H9 (cell line): Measurements from ENCODE around the gene PTRH1. TPM values are rescaled to one million over a fixed set of nuclear protein-coding genes. Genes with fewer than 3 reads are reported as not detected.

Experiments
- DNase-seq: peaks from one replicate; pipeline ENCODE4 v3.0.0-alpha.2; 2017
- H2AFZ ChIP-seq: one replicate; pipeline ENCODE4 v1.6.1; 2013; ENCODE audit warnings: mild to moderate bottlenecking, low read length, control low read depth, moderate library complexity
- H2AK5ac ChIP-seq: 2 replicates; pipeline ENCODE4 v1.6.1; 2013; ENCODE audit warnings: low read length, control low read depth, mixed read lengths; ENCODE audit not compliant: insufficient read length
- H2BK120ac ChIP-seq: one replicate; pipeline ENCODE4 v1.6.1; 2013; ENCODE audit warnings: low read depth, mild to moderate bottlenecking, low read length, control low read depth, inconsistent platforms; ENCODE audit not compliant: poor library complexity, severe bottlenecking
- H2BK12ac ChIP-seq: 2 replicates; pipeline ENCODE4 v1.6.1; 2013; ENCODE audit warnings: low read length, control low read depth, mixed read lengths, low read depth; ENCODE audit not compliant: insufficient read length
- H2BK15ac ChIP-seq: 2 replicates; pipeline ENCODE4 v1.6.1; 2013; ENCODE audit warnings: low read depth, low read length, control low read depth
- H2BK20ac ChIP-seq: one replicate; pipeline ENCODE4 v1.6.1; 2013; ENCODE audit warnings: low read depth, mild to moderate bottlenecking, low read length, control low read depth, inconsistent platforms; ENCODE audit not compliant: poor library complexity, severe bottlenecking
- H2BK5ac ChIP-seq: 2 replicates; pipeline ENCODE4 v1.6.1; 2013; ENCODE audit warnings: low read length, control low read depth, mixed read lengths; ENCODE audit not compliant: insufficient read length
- H3K14ac ChIP-seq: 2 replicates; pipeline ENCODE4 v1.6.1; 2013; ENCODE audit warnings: low read length, control low read depth; ENCODE audit not compliant: insufficient read depth
- H3K18ac ChIP-seq: 2 replicates; pipeline ENCODE4 v1.6.1; 2013; ENCODE audit warnings: low read depth, mild to moderate bottlenecking, mixed read lengths, low read length, control low read depth; ENCODE audit not compliant: insufficient read length
- H3K23ac ChIP-seq: 2 replicates; pipeline ENCODE4 v1.6.1; 2013; ENCODE audit warnings: low read length, control low read depth, mixed read lengths, low read depth; ENCODE audit not compliant: insufficient read length
- H3K23me2 ChIP-seq: 2 replicates; pipeline ENCODE4 v1.6.1; 2013; ENCODE audit warnings: low read depth, mild to moderate bottlenecking, mixed read lengths, low read length, control low read depth; ENCODE audit not compliant: insufficient read length, poor library complexity, severe bottlenecking
- H3K27ac ChIP-seq: 2 replicates; pipeline ENCODE4 v1.5.1; 2013; ENCODE audit warnings: low read length, control low read depth, mixed read lengths, low read depth; ENCODE audit not compliant: insufficient read length
- H3K27me3 ChIP-seq: 2 replicates; pipeline ENCODE4 v1.6.1; 2013; ENCODE audit warnings: low read length, control low read depth, inconsistent platforms; ENCODE audit not compliant: insufficient read depth
- H3K4ac ChIP-seq: 2 replicates; pipeline ENCODE4 v1.6.1; 2013; ENCODE audit warnings: low read depth, mild to moderate bottlenecking, control low read depth, inconsistent platforms, low read length, moderate library complexity
- H3K4me1 ChIP-seq: 2 replicates; pipeline ENCODE4 v1.6.1; 2013; ENCODE audit warnings: low read length, control low read depth, inconsistent platforms; ENCODE audit not compliant: insufficient read depth
- H3K4me2 ChIP-seq: 2 replicates; pipeline ENCODE4 v1.6.1; 2013; ENCODE audit warnings: low read length, control low read depth, mixed read lengths; ENCODE audit not compliant: insufficient read length, insufficient read depth
- H3K56ac ChIP-seq: 2 replicates; pipeline ENCODE4 v1.6.1; 2013; ENCODE audit warnings: low read depth, mild to moderate bottlenecking, mixed read lengths, low read length, control low read depth; ENCODE audit not compliant: insufficient read length
- H3K79me1 ChIP-seq: 2 replicates; pipeline ENCODE4 v1.6.1; 2013; ENCODE audit warnings: low read depth, mild to moderate bottlenecking, moderate library complexity, low read length, control low read depth, inconsistent platforms; ENCODE audit not compliant: insufficient read depth, poor library complexity, severe bottlenecking
- H3K79me2 ChIP-seq: 2 replicates; pipeline ENCODE4 v1.6.1; 2013; ENCODE audit warnings: low read length, control low read depth, inconsistent platforms; ENCODE audit not compliant: insufficient read depth
- H3K9ac ChIP-seq: 2 replicates; pipeline ENCODE4 v1.6.1; 2013; ENCODE audit warnings: low read length, control low read depth, mixed read lengths; ENCODE audit not compliant: insufficient read length; ENCODE audit errors: extremely low read depth
- H3K9me3 ChIP-seq: one replicate; pipeline ENCODE4 v1.6.1; 2013; ENCODE audit warnings: low read depth, low read length, inconsistent platforms; ENCODE audit not compliant: control insufficient read depth
- H3T11ph ChIP-seq: one replicate; pipeline ENCODE4 v1.6.1; 2013; ENCODE audit warnings: mild to moderate bottlenecking, low read length, control low read depth, inconsistent platforms
- H4K20me1 ChIP-seq: one replicate; pipeline ENCODE4 v1.6.1; 2013; ENCODE audit not compliant: control insufficient read depth, insufficient read length, insufficient read depth
- H4K5ac ChIP-seq: 2 replicates; pipeline ENCODE4 v1.6.1; 2013; ENCODE audit warnings: low read depth, mild to moderate bottlenecking, mixed read lengths, low read length, control low read depth; ENCODE audit not compliant: insufficient read length
- H4K8ac ChIP-seq: replicated peaks from 2 replicates; pipeline ENCODE4 v1.6.1; 2013; ENCODE audit warnings: low read length, control low read depth, mixed read lengths, low read depth; ENCODE audit not compliant: insufficient read length
- H4K91ac ChIP-seq: 2 replicates; pipeline ENCODE4 v1.6.1; 2013; ENCODE audit warnings: low read depth, mild to moderate bottlenecking, moderate library complexity, mixed read lengths, low read length, control low read depth; ENCODE audit not compliant: insufficient read length
- H3K27ac Mint-ChIP-seq, 3 experiments: 2 replicates in 2 of 3; 3 replicates in 1 of 3; pipeline ENCODE4 v1.8.0; 2020 to 2021; ENCODE audit warnings: mixed read lengths in 3 of 3, mild to moderate bottlenecking in 1 of 3, moderate library complexity in 1 of 3
- H3K27me3 Mint-ChIP-seq: 2 replicates; pipeline ENCODE4 v1.8.0; 2021; ENCODE audit warnings: low read depth, mild to moderate bottlenecking, moderate library complexity, mixed read lengths
- H3K36me3 Mint-ChIP-seq, 3 experiments: 2 replicates in 2 of 3; 3 replicates in 1 of 3; pipeline ENCODE4 v1.8.0; 2020 to 2021; ENCODE audit warnings: low read depth in 3 of 3, mixed read lengths in 3 of 3; ENCODE audit not compliant: insufficient read depth in 1 of 3
- H3K4me1 Mint-ChIP-seq, 2 experiments: 2 replicates each; pipeline ENCODE4 v1.8.0; 2020; ENCODE audit warnings: mixed read lengths in 2 of 2
- H3K4me3 Mint-ChIP-seq, 2 experiments: 2 replicates in 1 of 2; 3 replicates in 1 of 2; pipeline ENCODE4 v1.8.0; 2020 to 2021; ENCODE audit warnings: mild to moderate bottlenecking in 2 of 2, mixed read lengths in 2 of 2, moderate library complexity in 1 of 2
- H3K9me3 Mint-ChIP-seq, 2 experiments: 2 replicates in 1 of 2; 3 replicates in 1 of 2; pipeline ENCODE4 v1.8.0; 2020; ENCODE audit warnings: mild to moderate bottlenecking in 2 of 2, mixed read lengths in 2 of 2, moderate library complexity in 1 of 2
- WGBS: extraction: QIAGEN DNeasy Blood & Tissue Kit; methylation state at CpG from one replicate; pipeline ENCODE4 v1.1.7; 2013; ENCODE audit warnings: missing lambda C conversion rate, low lambda C conversion rate, mixed read lengths; ENCODE audit not compliant: insufficient read length; ENCODE audit errors: extremely low coverage; 5-methylcytosine and 5-hydroxymethylcytosine counted together
- total RNA-seq: library from RNA; stranded (reverse); gene quantifications from 2 replicates; pipeline ENCODE4 v1.2.1, GENCODE V29; 2021
- TF ChIP-seq, protein P1 (sequence below): fragments of 200-600 bp; sonication (generic); conservative IDR thresholded peaks from 3 replicates; pipeline ENCODE4 v1.8.0; 2021; ENCODE audit warnings: antibody characterized with exemption, mild to moderate bottlenecking

The PTRH1 gene
- total RNA-seq, 1 experiment from 2014 or later: 10.9 TPM

GRCh38 chr9:127673234-127673633, 42.2 kb downstream of the PTRH1 start:
- Mint-ChIP-seq H3K27ac (no peak overlapping the region), H3K36me3 (peaks cover 20 to 48% (median 23%) of the 10 kb centered on the region in 3 experiments; a peak in 6 of 7 replicates), H3K4me3 (no peak overlapping the region), H3K27me3 (no peaks in the 10 kb centered on the region), H3K9me3 (no peaks in the 10 kb centered on the region), H3K4me1 (no peaks in the 10 kb centered on the region)
- Histone ChIP-seq H3K4me2 (no peak overlapping the region), H3K9ac (no peak overlapping the region), H3K27me3 (no peaks in the 10 kb centered on the region), H2BK5ac (no peak overlapping the region), H3K27ac (no peak overlapping the region), H3K23ac (no peak overlapping the region), H3K9me3 (no peaks in the 10 kb centered on the region), H3K79me1 (no peaks in the 10 kb centered on the region), H3K56ac (no peak overlapping the region), H4K91ac (no peak overlapping the region), H2BK12ac (no peak overlapping the region), H2AFZ (no peak overlapping the region), H3T11ph (no peak overlapping the region), H3K4ac (no peak overlapping the region), H4K8ac (no peak overlapping the region), H4K20me1 (no peaks in the 10 kb centered on the region), H4K5ac (no peak overlapping the region), H2BK15ac (no peak overlapping the region), H2BK120ac (no peak overlapping the region), H3K79me2 (no peaks in the 10 kb centered on the region), H2AK5ac (no peak overlapping the region), H3K14ac (no peak overlapping the region), H3K23me2 (no peaks in the 10 kb centered on the region), H3K18ac (no peak overlapping the region), H2BK20ac (no peak overlapping the region), H3K4me1 (no peaks in the 10 kb centered on the region)
- TF ChIP-seq, protein P1, sequence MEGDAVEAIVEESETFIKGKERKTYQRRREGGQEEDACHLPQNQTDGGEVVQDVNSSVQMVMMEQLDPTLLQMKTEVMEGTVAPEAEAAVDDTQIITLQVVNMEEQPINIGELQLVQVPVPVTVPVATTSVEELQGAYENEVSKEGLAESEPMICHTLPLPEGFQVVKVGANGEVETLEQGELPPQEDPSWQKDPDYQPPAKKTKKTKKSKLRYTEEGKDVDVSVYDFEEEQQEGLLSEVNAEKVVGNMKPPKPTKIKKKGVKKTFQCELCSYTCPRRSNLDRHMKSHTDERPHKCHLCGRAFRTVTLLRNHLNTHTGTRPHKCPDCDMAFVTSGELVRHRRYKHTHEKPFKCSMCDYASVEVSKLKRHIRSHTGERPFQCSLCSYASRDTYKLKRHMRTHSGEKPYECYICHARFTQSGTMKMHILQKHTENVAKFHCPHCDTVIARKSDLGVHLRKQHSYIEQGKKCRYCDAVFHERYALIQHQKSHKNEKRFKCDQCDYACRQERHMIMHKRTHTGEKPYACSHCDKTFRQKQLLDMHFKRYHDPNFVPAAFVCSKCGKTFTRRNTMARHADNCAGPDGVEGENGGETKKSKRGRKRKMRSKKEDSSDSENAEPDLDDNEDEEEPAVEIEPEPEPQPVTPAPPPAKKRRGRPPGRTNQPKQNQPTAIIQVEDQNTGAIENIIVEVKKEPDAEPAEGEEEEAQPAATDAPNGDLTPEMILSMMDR: no peak
- no peak for DNase-seq
- WGBS: no CpG with 5 or more reads among the region's 7 CpGs
